ENCODE measurements around the gene HSPB6.
"Not testable (repeated sequence)": the region's sequence is repeated elsewhere in the genome, so short reads cannot be mapped to it uniquely, and the experiment has no call there.

Gene HSPB6

GRCh38 chr19:35775046-35775297, 18.1 kb upstream of the HSPB6 start:
- Histone ChIP-seq H3K4me1 (ENCODE audit: control insufficient read depth, insufficient read depth, low read length) (peaks cover 17% of the 10 kb centered on the region), H3K9ac (ENCODE audit: low read depth, low read length) (no peak overlapping the region), H3K27me3 (ENCODE audit: control insufficient read depth, insufficient read depth, low read length) (peaks cover 9% of the 10 kb centered on the region), H3K9me3 (ENCODE audit: control insufficient read depth, insufficient read depth, low read length) (no peaks in the 10 kb centered on the region), H3K36me3 (ENCODE audit: control insufficient read depth, insufficient read depth, low read length) (no peaks in the 10 kb centered on the region), H3K27ac (ENCODE audit: low read depth, low read length) (no peak overlapping the region), H3K4me3 (ENCODE audit: low read depth, low read length) (peak overlapping the region; percentile 81; the same call in 1 of the 2 replicates)

- Histone ChIP-seq H3K36me3 (ENCODE audit: control insufficient read depth, insufficient read depth, low read length) (no peaks in the 10 kb centered on the region), H3K9ac (ENCODE audit: low read depth, low read length) (no peak overlapping the region), H3K27me3 (ENCODE audit: control insufficient read depth, insufficient read depth, low read length) (peaks cover 9% of the 10 kb centered on the region), H3K9me3 (ENCODE audit: control insufficient read depth, insufficient read depth, low read length) (no peaks in the 10 kb centered on the region), H3K4me1 (ENCODE audit: control insufficient read depth, insufficient read depth, low read length) (peaks cover 17% of the 10 kb centered on the region), H3K4me3 (ENCODE audit: low read depth, low read length) (no peak overlapping the region), H3K27ac (ENCODE audit: low read depth, low read length) (no peak overlapping the region)
Observed at GRCh38 chr19:35774274-35775045, 17.6 kb upstream of the HSPB6 start.

GRCh38 chr19:35773020-35773806, 16.4 kb upstream of the HSPB6 start:
- H3K4me3 ChIP-seq (ENCODE audit: low read depth, low read length), result no peak overlapping the region
- no peaks in the 10 kb centered on the region for H3K9me3 ChIP-seq (ENCODE audit: control insufficient read depth, insufficient read depth, low read length)
- H3K27ac ChIP-seq (ENCODE audit: low read depth, low read length), result no peak overlapping the region
- H3K27me3 ChIP-seq (ENCODE audit: control insufficient read depth, insufficient read depth, low read length), result peaks cover 9% of the 10 kb centered on the region
- H3K36me3 ChIP-seq (ENCODE audit: control insufficient read depth, insufficient read depth, low read length), result peaks cover 5% of the 10 kb centered on the region; the same call in 1 of the 2 replicates
- peaks cover 17% of the 10 kb centered on the region for H3K4me1 ChIP-seq (ENCODE audit: control insufficient read depth, insufficient read depth, low read length)
- no peak overlapping the region for H3K9ac ChIP-seq (ENCODE audit: low read depth, low read length)

- H3K9ac ChIP-seq (ENCODE audit: low read depth, low read length); H3K27ac ChIP-seq (ENCODE audit: low read depth, low read length); H3K4me3 ChIP-seq (ENCODE audit: low read depth, low read length); H3K9me3 ChIP-seq (ENCODE audit: control insufficient read depth, insufficient read depth, low read length); H3K36me3 ChIP-seq (ENCODE audit: control insufficient read depth, insufficient read depth, low read length); H3K27me3 ChIP-seq (ENCODE audit: control insufficient read depth, insufficient read depth, low read length): not testable (repeated sequence)
- H3K4me1 ChIP-seq (ENCODE audit: control insufficient read depth, insufficient read depth, low read length), result peaks cover 13% of the 10 kb centered on the region
Observed at GRCh38 chr19:35772362-35772761, 15.5 kb upstream of the HSPB6 start.

- no peak overlapping the region for H3K4me3 ChIP-seq (ENCODE audit: low read depth, low read length)
- H3K4me1 ChIP-seq (ENCODE audit: control insufficient read depth, insufficient read depth, low read length), result no peaks in the 10 kb centered on the region; the same call in 1 of the 2 replicates
- H3K9me3 ChIP-seq (ENCODE audit: control insufficient read depth, insufficient read depth, low read length), result no peaks in the 10 kb centered on the region
- H3K9ac ChIP-seq (ENCODE audit: low read depth, low read length), result no peak overlapping the region
- H3K27ac ChIP-seq (ENCODE audit: low read depth, low read length), result no peak overlapping the region
- H3K27me3 ChIP-seq (ENCODE audit: control insufficient read depth, insufficient read depth, low read length), result no peaks in the 10 kb centered on the region
- peaks cover 19% of the 10 kb centered on the region for H3K36me3 ChIP-seq (ENCODE audit: control insufficient read depth, insufficient read depth, low read length)
Observed at GRCh38 chr19:35768082-35768421, 11.2 kb upstream of the HSPB6 start.

- Histone ChIP-seq H3K4me3 (ENCODE audit: low read depth, low read length) (no peak overlapping the region), H3K9ac (ENCODE audit: low read depth, low read length) (no peak overlapping the region)
Observed at GRCh38 chr19:35767288-35768081, 10.7 kb upstream of the HSPB6 start.

GRCh38 chr19:35766571-35767104, 9.8 kb upstream of the HSPB6 start:
- Histone ChIP-seq H3K9me3 (ENCODE audit: control insufficient read depth, insufficient read depth, low read length) (no peaks in the 10 kb centered on the region), H3K36me3 (ENCODE audit: control insufficient read depth, insufficient read depth, low read length) (peaks cover 29% of the 10 kb centered on the region), H3K4me3 (ENCODE audit: low read depth, low read length) (no peak overlapping the region), H3K27me3 (ENCODE audit: control insufficient read depth, insufficient read depth, low read length) (no peaks in the 10 kb centered on the region), H3K27ac (ENCODE audit: low read depth, low read length) (no peak overlapping the region), H3K4me1 (ENCODE audit: control insufficient read depth, insufficient read depth, low read length) (no peaks in the 10 kb centered on the region; the same call in 1 of the 2 replicates), H3K9ac (ENCODE audit: low read depth, low read length) (no peak overlapping the region)

More at GRCh38 chr19:35767288-35768081, 10.7 kb upstream of the HSPB6 start:
- Histone ChIP-seq H3K27me3 (ENCODE audit: control insufficient read depth, insufficient read depth, low read length) (no peaks in the 10 kb centered on the region), H3K36me3 (ENCODE audit: control insufficient read depth, insufficient read depth, low read length) (peaks cover 20% of the 10 kb centered on the region), H3K4me1 (ENCODE audit: control insufficient read depth, insufficient read depth, low read length) (no peaks in the 10 kb centered on the region; the same call in 1 of the 2 replicates), H3K27ac (ENCODE audit: low read depth, low read length) (no peak overlapping the region), H3K9me3 (ENCODE audit: control insufficient read depth, insufficient read depth, low read length) (no peaks in the 10 kb centered on the region)

- Histone ChIP-seq H3K27me3 (ENCODE audit: control insufficient read depth, insufficient read depth, low read length) (no peaks in the 10 kb centered on the region), H3K27ac (ENCODE audit: low read depth, low read length) (no peak overlapping the region), H3K4me1 (ENCODE audit: control insufficient read depth, insufficient read depth, low read length) (no peaks in the 10 kb centered on the region; the same call in 1 of the 2 replicates), H3K4me3 (ENCODE audit: low read depth, low read length) (no peak overlapping the region), H3K9me3 (ENCODE audit: control insufficient read depth, insufficient read depth, low read length) (no peaks in the 10 kb centered on the region), H3K36me3 (ENCODE audit: control insufficient read depth, insufficient read depth, low read length) (peaks cover 41% of the 10 kb centered on the region), H3K9ac (ENCODE audit: low read depth, low read length) (no peak overlapping the region)
Observed at GRCh38 chr19:35764432-35765315, 7.8 kb upstream of the HSPB6 start.

- H3K4me3 ChIP-seq (ENCODE audit: low read depth, low read length), result no peak overlapping the region
- no peak overlapping the region for H3K27ac ChIP-seq (ENCODE audit: low read depth, low read length)
- H3K9ac ChIP-seq (ENCODE audit: low read depth, low read length), result no peak overlapping the region
- H3K36me3 ChIP-seq (ENCODE audit: control insufficient read depth, insufficient read depth, low read length), result peaks cover 37% of the 10 kb centered on the region
- H3K9me3 ChIP-seq (ENCODE audit: control insufficient read depth, insufficient read depth, low read length), result no peaks in the 10 kb centered on the region
- H3K27me3 ChIP-seq (ENCODE audit: control insufficient read depth, insufficient read depth, low read length), result no peaks in the 10 kb centered on the region; the same call in 1 of the 2 replicates
- peaks cover 9% of the 10 kb centered on the region; the same call in 1 of the 2 replicates for H3K4me1 ChIP-seq (ENCODE audit: control insufficient read depth, insufficient read depth, low read length)
Observed at GRCh38 chr19:35760711-35761349, 4.0 kb upstream of the HSPB6 start.

GRCh38 chr19:35759697-35760096, 2.9 kb upstream of the HSPB6 start:
- Histone ChIP-seq H3K4me3 (ENCODE audit: low read depth, low read length) (no peak overlapping the region), H3K27ac (ENCODE audit: low read depth, low read length) (no peak overlapping the region), H3K9me3 (ENCODE audit: control insufficient read depth, insufficient read depth, low read length) (no peaks in the 10 kb centered on the region), H3K27me3 (ENCODE audit: control insufficient read depth, insufficient read depth, low read length) (peaks cover 3% of the 10 kb centered on the region; the same call in 1 of the 2 replicates), H3K4me1 (ENCODE audit: control insufficient read depth, insufficient read depth, low read length) (peaks cover 9% of the 10 kb centered on the region; the same call in 1 of the 2 replicates), H3K36me3 (ENCODE audit: control insufficient read depth, insufficient read depth, low read length) (peaks cover 31% of the 10 kb centered on the region), H3K9ac (ENCODE audit: low read depth, low read length) (no peak overlapping the region)
